Cardiac muscle cell (in vitro differentiated cells and primary cell): ENCODE results near the gene CHKA. TPM values are rescaled to one million over a fixed set of nuclear protein-coding genes. Genes with fewer than 3 reads are reported as not detected.

Source experiments
- DNase-seq, 2 donors: peaks; one replicate each; pipeline versions ENCODE4 v3.0.0 to v3.0.0-alpha.2; 2010 to 2017; ENCODE audit warnings: low read depth in 1 of 2, low spot score in 1 of 2
- H3K27ac ChIP-seq: fragments of 200-600 bp; sonication (generic); 2 replicates; pipeline ENCODE4 v1.5.1; 2016
- H3K27me3 ChIP-seq: fragments of 200-600 bp; sonication (generic); 2 replicates; pipeline ENCODE4 v1.6.0; 2016; ENCODE audit warnings: control low read depth
- H3K36me3 ChIP-seq: fragments of 200-600 bp; sonication (generic); 2 replicates; pipeline ENCODE4 v1.5.1; 2016; ENCODE audit warnings: control low read depth
- H3K4me1 ChIP-seq: fragments of 200-600 bp; sonication (generic); 2 replicates; pipeline ENCODE4 v1.8.1; 2017; ENCODE audit warnings: low read depth, mild to moderate bottlenecking, mixed run types
- H3K4me3 ChIP-seq: fragments of 200-600 bp; sonication (generic); 2 replicates; pipeline ENCODE4 v1.5.1; 2016; ENCODE audit warnings: mild to moderate bottlenecking
- H3K9me3 ChIP-seq: fragments of 200-600 bp; sonication (generic); 2 replicates; pipeline ENCODE4 v1.5.1; 2017; ENCODE audit warnings: low read depth, mild to moderate bottlenecking, control low read depth
- polyA plus RNA-seq: library from polyadenylated mRNA; unstranded; fragments of >200 nt; fragmentation: Nextera tagmentation; extraction: Ambion mirVana; gene quantifications from 2 replicates; pipeline ENCODE4 v1.2.1, GENCODE V29; 2016
- total RNA-seq: library from RNA; depleted of rRNA; stranded (reverse); fragments of >200 nt; gene quantifications from 2 replicates; pipeline ENCODE4 v1.2.3, GENCODE V29; 2016
- TF ChIP-seq, protein P1 (sequence below): IDR thresholded peaks from 2 replicates; pipeline ENCODE4 v1.5.1; 2012; ENCODE audit warnings: low read depth, mild to moderate bottlenecking, low read length

The CHKA gene
- total and polyA plus RNA-seq, 2 experiments from 2014 or later: 37.6 to 143 TPM

DNA sequence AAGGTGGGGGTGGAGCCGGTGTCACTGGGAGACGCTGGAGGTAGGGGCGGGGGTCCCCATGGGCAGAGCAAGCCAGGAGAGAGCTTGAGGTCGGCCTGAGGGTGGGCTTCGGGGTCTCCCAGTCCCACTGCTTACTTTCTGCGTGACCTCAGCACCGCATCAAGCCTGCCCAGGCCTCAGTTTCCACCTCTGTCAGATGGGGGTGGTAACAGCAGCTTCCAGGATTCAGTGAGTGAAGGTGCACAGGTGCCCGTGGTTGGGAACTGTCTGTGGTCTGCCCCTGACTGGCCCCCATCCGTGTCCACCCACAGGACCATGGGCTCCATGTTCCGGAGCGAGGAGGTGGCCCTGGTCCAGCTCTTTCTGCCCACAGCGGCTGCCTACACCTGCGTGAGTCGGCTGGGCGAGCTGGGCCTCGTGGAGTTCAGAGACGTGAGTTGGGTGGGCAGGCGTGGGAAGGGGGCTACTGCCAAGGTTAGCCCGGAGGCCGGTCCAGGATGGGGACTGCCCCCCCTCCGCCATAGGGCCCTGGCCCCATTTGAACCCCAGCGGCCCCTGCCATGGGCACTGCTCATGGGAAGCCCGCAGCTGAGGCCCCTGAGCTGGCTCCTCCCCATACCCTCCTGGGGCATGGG is 80.1 kb downstream of the CHKA start:
- H3K4me1 ChIP-seq: peaks cover 24% of the 10 kb centered on the region
- H3K9me3 ChIP-seq: no peaks in the 10 kb centered on the region
- H3K4me3 ChIP-seq: no peak overlapping the region
- no peaks in the 10 kb centered on the region for H3K27me3 ChIP-seq
- peak overlapping the region; percentile 88 for H3K27ac ChIP-seq
- H3K36me3 ChIP-seq: no peaks in the 10 kb centered on the region
- TF ChIP-seq, protein P1, sequence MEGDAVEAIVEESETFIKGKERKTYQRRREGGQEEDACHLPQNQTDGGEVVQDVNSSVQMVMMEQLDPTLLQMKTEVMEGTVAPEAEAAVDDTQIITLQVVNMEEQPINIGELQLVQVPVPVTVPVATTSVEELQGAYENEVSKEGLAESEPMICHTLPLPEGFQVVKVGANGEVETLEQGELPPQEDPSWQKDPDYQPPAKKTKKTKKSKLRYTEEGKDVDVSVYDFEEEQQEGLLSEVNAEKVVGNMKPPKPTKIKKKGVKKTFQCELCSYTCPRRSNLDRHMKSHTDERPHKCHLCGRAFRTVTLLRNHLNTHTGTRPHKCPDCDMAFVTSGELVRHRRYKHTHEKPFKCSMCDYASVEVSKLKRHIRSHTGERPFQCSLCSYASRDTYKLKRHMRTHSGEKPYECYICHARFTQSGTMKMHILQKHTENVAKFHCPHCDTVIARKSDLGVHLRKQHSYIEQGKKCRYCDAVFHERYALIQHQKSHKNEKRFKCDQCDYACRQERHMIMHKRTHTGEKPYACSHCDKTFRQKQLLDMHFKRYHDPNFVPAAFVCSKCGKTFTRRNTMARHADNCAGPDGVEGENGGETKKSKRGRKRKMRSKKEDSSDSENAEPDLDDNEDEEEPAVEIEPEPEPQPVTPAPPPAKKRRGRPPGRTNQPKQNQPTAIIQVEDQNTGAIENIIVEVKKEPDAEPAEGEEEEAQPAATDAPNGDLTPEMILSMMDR: no peak
- no peak for DNase-seq

DNA sequence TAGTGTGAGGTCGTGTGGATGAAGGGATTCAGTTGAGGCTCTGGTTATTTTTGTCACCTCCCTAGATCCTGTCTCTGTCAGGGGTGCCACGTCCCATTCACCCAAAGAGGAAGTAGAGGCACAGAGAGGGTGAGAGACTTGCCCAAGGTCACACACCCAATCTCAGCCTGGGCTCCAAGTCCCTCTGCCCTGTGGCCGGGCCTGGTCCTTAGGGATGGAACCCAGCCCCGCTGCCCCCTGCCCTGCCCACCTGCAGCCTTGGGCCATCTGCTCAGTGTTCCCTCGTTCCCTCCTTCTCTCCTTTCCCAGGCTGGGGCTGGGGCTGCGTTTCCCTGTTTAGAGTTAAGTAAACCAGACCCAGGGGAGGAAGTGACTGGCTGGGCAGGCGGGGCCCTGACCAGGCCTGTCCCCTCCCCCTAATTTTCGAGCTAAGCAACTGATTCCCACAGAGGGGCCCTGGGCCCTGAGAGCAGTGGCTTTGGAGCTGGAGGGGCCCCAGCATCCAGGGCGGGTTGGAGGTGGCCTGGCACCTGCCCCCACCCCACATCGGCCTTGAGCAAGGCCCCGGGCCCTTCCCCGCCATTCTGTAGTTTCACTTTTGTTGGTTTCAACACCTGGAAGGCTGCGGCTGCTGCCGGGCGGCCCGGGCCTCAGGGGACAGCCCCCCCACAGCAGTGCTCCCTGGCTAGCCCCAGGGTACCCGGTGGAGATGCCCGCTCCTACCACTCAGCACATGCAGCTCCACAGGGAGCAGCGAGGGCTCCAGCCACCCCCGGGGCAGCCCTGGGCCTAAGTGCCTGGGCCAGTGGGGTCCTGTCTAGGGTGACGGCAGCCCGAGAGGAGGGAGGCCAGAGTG is 80.9 kb downstream of the CHKA start:
- no peaks in the 10 kb centered on the region for H3K9me3 ChIP-seq
- no peak overlapping the region for H3K4me3 ChIP-seq
- H3K36me3 ChIP-seq: no peaks in the 10 kb centered on the region
- H3K27ac ChIP-seq: peak overlapping the region; percentile 88
- DNase-seq: peak; percentile 81 to 84
- H3K27me3 ChIP-seq: no peaks in the 10 kb centered on the region
- H3K4me1 ChIP-seq: peaks cover 24% of the 10 kb centered on the region
- TF ChIP-seq, protein P1: no peak

DNA sequence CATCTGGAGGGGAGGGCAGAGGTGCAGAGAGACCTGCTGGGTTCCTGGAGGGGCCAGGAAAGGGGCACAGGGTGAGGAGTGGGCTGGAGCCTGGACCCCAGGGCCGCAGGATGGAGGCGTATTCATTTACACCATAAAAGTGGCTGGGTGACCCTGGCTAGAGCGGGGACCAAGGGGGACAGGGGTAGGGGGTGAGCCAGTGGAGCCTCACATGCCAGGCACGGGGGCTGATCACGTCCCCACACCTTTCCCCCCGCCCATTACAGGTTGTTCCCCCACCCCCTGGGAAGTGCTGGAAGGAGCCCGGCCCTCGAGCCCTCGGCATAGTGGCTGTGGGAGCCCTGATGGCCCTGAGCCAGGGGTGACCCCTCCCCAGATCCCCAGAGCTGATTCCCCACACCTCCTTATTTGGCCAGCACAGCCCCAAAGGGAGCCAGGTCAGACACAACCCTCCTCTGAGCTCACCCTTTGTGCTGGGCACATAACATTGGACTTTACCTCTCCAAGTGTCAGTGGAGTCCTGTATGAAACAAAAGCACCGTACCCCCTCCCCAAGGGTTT is 81.6 kb downstream of the CHKA start:
- no peak for DNase-seq
- H3K27me3 ChIP-seq: no peaks in the 10 kb centered on the region
- peaks cover 24% of the 10 kb centered on the region for H3K4me1 ChIP-seq
- peak overlapping the region; percentile 88 for H3K27ac ChIP-seq
- TF ChIP-seq, protein P1: no peak
- no peak overlapping the region for H3K4me3 ChIP-seq
- H3K9me3 ChIP-seq: no peaks in the 10 kb centered on the region
- no peaks in the 10 kb centered on the region for H3K36me3 ChIP-seq

DNA sequence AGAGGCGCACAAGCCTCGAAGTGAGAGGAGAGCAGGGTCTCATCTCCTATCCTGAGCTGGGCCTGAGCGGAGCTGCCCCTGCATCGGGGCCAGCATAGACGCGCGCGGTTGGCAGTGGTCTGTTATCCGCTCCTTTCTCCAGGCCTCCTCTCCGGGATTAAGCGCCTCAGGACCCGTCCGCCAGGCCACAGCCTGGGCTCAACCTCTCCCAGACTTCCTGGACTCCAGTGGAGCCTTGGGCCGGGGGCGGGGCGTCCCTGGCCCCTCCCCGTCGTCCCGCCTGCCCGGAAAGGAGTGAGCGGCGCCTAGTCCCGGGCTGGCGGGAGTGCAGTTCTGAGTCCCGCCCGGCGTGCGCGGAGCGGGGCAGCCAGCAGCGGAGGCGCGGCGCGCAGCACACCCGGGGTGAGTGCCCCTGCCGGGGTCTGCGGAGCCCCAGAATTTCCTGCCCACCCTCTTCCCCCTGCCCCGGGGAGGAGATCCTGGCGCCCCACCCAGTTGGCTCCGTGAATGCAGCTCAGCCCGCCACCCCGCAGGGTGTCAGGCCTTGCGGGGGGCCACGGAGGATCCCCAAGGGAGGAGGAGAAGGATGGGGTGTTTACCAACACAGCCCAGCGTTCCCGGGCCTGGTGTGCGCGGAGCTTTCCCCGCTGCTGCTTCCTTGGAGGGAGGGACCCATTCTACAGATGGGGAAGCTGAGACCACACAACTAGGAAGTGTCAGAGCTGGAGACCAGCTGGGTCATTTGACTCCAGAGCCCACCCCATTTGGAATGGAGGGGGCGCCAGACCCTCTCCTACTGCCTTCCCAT is 82.3 kb downstream of the CHKA start, which contains the start of gene TCIRG1:
Gene TCIRG1 (plus strand): TSS at position 308 of the 808 bp plus-strand sequence. CDS start 2,247 bp downstream, outside the sequence.
- H3K27ac ChIP-seq: peak within 1 kb of the TSS; percentile 88
- H3K27me3 ChIP-seq: no peaks in the 10 kb centered on the region
- H3K36me3 ChIP-seq: peaks cover 5% of the 10 kb centered on the region
- peak; percentile 70 to 87 for DNase-seq
- H3K9me3 ChIP-seq: no peaks in the 10 kb centered on the region
- peaks cover 24% of the 10 kb centered on the region for H3K4me1 ChIP-seq
- H3K4me3 ChIP-seq: peak within 1 kb of the TSS; percentile 1
- TF ChIP-seq, protein P1: no peak

DNA sequence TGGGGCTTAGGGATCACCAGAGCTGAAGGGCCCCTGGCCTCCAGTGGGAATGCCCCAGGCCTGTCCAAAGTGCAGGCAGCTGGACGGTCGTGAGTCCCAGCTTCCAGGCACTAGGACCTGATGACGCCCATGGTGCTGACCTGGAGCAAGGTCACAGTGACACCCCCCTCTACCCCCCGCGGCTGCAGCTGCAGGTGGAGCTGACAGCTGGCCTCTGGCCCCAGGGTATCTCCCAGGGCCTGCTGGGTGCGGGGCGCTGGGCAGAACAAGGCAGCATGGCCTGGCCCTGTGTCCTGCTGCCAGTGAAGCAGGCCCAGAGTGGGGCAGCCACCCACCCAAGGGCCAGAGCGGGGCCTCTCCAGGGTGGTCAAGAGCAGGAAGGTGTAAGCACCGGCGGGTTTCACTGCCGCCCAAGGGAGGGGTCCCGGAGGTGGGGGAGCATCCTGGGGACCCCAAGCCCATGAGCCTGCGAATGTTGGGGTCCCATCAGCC is 82.9 kb downstream of the CHKA start:
- Histone ChIP-seq H3K27me3 (no peaks in the 10 kb centered on the region), H3K4me1 (peaks cover 24% of the 10 kb centered on the region), H3K4me3 (peak overlapping the region; percentile 1), H3K27ac (peak overlapping the region; percentile 88), H3K36me3 (peaks cover 7% of the 10 kb centered on the region), H3K9me3 (no peaks in the 10 kb centered on the region)
- TF ChIP-seq, protein P1: no peak
- DNase-seq: peak in 1 of 2 donors; percentile 14
